NCI-H526 treated with DMSO at 0.1 percent for 48 hours (cell line): ENCODE measurements around the gene THRAP3.

Experiments used
- DNase-seq: peaks from one replicate; lab custom pipeline; 2025; lab: John Stamatoyannopoulos, UW

Gene THRAP3

DNA sequence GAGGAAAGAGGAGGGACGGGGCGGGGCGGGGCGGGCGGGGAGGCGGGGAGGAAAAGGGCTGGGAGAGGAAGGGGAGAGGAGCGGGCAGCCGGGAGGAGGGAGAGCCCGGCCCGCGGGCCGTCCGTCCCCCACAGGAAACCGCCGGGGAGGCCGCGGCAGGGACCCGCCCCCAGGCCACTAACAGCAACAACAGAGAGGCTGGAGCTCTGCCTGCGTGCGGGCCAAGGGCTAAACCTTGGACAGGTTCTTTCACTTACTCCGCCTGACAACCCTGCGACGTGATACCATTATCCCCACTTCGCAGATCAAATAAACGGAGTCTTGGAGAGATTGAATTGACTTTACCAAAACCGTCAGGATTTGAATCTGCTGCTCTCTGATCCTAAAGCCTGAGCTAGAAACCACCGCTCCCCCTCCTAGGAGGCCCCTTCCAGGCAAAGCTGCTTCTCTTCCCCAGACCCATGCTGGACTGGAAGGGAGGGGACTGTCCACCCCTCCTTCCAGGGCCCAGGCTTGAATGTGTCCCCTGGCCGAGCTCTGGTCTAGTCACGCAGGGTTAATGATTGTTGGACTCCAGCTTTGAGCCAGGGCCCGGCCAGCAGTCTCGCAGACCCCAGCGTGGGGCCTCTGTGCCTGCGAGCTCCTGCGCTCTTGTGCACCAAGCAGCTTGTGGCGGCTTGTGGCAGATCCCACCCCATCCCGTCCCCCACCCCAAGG lies 99.6 kb downstream of the THRAP3 start, which contains the start of gene EVA1B:
TSS of gene EVA1B (minus strand) at position 10 of the 717 bp plus-strand sequence. CDS start 608 bp downstream, outside the sequence.
- DNase-seq, result no peak

DNA sequence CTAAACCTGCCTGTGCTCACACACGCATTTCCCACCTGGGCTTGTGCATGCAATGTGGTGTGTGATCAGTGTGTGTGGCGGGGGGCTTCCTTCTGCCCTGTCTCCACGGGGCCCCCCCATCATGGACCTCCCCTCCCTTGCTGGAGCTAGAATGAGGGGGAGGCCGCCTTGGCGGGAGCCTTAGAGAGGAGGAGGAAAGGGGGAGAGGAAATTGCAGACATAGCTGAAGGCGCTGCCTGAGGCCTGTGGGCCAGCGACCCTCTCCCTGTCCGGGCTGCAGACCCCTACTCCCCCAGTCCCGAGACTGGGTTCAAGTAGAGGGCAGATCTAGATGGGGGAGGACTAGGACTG lies 100.1 kb downstream of the THRAP3 start:
- no peak for DNase-seq

DNA sequence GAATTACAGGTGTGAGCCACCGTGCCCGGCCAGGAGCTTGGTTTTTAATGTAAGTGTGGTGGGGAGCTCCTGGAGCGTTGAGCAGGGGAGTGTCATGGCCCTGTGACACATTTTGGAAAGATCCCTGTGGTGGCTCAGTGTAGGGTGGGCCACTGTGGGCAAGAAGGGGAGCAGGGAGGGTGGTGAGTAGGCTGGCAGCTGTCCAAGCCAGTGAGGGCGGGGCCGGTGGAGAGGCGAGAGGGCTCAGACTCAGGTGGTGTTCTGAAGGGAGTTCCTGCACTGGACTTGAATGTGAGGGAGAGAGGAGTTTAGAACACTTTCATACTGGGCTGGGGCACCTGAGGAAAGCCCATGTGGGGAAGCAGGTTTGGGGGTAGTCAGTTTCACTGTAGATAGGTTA lies 102.3 kb downstream of the THRAP3 start:
- DNase-seq, result no peak

DNA sequence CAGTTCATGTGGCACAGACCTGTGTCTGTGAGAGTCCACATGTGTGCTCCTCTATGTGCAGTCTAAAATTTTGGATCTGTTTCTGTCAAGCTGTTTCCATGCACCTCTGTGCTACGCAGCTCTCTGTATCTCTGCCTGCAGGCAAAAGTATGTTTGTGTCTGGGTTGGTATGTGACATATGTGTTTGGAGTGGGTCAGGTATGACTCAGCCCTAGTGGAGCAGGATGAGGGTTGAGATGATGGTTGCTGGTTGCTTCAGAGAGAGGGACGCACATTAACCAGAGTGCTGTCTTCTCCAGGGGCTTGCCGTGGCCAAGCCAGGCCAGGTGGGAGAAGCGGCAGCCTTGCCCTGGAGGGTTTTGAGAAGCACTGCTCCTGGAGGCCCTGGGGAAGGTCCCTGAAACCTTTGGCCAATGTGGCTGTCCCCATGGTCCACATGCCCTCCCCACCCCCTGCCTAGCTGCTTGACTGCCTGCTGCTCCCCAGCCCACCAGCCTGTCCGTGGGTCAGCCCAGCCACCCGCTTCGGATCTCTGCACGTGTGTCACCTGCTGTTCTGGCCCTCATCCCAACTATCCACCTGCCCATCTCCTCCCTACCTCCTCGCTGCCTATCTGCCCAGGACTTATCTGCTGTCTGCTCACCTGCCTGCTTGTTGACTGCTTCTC lies 103.3 kb downstream of the THRAP3 start:
- no peak for DNase-seq

DNA sequence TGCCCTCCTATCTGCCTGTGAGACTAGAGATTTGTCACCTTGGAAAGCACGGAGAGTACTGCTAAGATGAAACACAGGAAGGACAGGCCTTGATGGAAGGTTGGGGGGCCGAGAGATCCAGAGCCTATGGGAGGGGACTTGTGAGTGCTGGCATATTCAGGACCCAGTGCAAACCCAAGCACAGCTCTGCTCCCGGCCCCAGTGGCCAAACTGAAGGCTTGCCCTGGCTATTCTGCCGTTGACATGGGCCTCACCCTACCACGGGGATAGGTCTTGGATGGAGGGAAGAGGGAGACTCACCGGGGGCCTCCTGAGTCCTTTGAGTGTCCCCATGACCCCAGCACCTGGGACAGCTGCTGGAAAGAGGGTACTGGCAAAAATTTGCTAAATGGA lies 103.8 kb downstream of the THRAP3 start:
- DNase-seq, result no peak

DNA sequence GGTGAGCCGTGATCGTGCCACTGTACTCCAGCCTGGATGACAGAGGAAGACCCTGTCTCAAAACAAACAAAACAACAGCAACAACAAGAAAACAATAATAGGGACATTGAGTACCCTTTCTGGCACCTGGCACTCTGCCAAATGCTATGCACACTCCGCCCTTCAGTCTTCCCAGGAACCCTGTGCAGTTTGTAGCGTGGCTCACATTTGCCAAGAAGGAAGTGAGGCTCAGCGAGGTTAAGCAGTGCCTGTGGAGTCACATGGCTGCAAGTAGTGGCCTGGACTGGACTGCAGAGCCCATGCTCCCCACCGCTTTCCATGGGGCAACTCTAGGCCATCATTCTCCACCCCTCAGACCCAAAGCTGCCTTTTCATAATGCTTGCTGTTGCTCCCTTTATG lies 104.5 kb downstream of the THRAP3 start:
- DNase-seq, result no peak

DNA sequence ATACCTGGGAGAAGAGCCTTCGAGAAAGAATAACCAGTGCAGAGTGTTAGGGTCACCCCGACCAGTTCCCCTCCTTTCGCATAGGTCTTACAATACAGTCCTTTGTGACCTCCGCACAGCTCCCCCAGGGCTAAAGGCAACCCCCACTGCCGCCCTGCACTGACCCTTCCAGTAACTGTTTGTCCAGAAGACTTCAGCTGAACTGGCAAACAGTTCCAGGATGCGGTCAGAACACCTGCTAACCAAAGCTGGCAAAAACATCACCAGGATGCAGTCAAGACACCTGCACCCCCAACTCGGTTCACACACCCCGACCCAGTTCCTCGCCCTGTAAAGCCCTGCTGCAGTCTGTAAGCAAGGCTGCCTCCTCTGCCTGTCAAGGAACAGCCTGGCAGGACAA lies 105.6 kb downstream of the THRAP3 start:
- DNase-seq, result no peak

DNA sequence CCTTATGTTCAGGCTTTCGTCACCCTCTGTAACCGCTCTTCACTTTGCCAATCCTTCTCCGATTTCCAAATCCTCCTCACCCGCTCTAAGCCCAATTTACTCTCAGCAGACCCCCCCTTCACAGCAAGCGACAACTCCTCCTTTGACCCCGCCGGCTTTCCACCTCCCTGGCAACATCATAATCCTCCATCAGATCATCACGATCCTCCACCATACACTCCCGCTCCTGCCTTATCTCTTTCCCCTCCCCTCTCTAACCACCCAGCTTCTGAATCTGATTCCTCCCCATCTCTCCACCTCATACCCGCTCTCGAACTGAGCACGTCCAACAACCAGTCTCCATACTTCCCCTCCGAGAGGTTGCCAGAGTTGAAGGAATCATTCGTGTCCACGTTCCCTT lies 106.7 kb downstream of the THRAP3 start:
- no peak for DNase-seq

DNA sequence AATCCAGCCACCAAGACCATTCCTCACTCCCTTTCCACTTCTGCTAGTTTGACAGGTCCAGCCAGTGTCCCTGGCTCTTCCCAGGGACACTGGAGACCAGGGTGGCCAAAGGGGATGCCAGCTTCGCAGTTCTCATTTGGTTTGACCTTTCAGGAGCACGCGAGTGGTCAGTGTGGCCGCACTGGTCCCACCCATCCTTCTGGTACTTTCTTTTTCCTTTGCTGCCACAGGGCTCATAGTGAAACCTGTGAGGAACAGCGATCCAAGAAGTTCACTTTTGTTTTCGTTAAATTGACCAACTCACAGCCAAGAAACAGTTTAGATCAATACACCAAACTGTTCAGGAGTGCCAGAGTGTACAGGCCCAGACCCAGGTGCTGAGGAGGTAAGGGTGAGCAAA lies 113.6 kb downstream of the THRAP3 start:
- DNase-seq, result no peak

DNA sequence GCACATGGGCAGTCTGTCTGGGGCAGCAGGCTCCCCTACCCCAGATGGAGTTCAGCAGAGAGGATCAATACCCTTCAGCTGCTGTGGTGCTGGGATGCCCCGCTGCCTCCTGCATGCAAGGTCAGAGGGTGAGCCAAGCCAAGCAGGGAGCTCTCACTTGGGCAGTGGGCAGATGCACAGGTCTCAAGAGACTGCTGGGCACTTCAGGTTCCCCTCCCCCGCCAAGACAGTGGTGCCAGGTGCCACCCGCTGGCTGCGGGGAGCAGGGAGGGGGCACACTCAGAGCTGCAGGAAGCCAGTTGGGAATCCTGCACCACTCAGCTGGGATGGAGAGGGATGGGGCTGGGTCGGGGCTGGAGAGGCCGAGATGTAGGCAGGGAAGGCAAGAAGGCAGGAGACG lies 115.0 kb downstream of the THRAP3 start:
- no peak for DNase-seq

DNA sequence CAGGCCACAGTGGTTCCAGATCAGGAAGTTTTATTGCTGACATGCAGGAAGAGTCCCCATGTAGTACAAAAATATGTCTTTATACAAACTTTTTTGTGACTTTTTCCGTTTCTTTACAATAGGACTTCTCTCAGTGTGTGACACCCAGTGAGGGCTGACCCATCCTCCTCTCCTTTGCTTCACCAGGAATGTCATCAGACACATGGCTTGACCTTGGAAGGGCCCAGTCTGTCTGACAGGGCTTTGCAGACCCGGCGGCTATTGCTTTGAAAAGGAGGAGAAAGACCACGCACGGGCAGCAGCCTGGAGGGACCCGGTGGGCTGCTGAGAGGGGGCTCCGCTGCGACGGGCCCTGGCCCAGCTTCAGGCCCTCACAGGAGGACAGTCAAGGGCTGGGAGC lies 115.4 kb downstream of the THRAP3 start:
- no peak for DNase-seq

DNA sequence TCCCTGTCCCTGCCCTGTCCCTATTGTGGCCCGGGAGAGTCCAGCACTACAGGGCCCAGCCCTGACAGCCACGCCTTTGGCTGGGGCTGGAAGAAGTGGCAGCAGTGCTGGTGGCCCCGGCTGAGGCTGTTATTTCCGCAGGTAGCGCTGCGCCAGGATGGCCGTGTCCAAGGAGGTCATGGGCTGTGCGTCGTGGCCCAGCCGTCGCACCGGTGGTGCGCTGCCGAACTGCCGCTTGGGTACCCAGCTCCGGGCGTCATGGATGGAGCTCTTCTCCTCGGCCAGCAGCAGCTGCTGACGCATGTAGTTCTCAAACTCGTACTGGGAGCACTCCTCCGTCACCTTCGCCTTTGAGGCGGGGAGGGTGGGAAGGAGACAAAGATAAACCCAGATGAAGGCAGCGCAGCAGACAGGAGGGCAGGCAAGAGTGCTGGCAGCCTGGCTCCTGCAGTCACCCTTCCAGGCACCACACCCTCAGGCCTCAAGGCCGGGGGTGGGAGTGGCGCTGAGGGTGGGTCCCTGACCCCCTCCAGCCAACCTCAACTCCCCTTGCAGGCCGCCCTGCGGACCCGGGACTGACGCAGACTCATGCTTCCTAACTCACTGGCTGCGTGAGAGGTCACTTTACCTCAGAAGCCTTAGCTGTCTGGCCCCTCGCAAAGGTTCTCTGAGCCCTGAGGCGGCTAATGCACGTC lies 117.5 kb downstream of the THRAP3 start:
- DNase-seq, result no peak

DNA sequence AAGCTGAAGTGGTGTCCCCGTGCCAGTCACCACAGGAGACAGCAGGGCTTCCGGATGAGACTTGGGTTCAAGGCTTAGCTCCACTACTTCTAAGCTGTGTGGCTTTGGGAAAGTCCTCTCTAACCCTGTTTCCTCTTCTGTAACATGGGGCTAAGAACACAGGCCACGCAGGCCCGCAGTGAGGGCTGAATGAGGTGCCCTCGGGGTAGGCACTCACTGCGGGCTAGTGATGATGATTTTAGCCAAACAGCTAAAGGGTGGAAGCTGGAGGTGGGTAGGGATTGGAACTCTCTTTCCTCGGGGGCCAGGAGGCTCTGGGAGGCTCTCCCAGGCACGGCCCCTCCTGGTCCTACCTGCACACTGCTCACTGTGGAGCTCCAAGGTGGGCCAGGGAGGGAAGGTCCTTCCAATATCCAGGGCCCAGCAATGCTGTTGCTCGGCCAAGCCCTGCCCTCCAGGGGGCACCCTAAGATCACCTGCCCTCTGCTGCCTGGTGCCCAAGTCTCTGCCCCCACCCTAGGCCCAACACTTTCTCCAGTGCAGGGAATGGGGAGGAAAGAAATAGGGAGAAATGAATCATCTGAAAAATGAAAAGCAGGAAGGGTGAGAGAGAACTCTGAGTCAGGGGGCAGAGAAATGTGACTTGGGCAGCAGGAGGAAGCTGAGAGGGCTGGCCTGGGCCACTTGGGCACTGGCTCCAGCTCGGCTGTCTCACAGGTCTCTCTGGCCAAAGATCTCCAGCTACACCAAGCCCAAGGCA lies 118.4 kb downstream of the THRAP3 start:
- DNase-seq, result no peak

DNA sequence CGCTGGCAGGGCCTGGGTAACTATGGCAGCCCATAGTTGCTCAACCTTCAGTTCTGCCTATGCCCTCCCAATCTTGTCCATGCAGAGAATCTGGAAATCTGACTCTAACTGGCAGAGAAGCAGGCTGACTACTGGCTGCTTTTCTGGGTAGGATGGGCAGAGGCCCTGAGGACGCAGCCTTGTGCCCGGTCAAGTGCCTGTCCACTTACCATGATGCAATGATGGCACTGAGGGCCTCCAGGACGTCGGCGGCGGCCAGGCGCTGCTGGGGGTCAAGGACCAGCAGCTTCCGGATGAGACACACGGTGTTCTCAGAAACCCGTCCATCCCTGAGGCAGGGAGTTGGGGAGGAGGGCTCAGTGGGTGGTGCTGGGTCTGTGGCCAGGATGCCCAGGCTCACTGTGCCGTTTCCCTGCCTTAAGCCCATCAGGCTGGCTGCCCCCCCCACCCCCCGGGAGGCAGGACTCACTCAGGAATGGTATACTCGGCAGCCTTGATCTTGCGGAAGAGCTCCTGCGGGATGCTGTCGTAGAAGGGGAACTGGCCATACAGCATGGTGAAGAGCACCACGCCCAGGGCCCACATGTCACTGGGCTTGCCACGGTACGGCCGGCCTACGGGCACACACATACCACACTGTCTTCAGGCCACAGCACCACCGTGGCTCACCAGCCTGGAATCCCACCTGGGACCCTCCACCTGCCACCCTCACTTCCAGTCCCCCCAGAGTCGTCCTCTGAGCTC lies 119.6 kb downstream of the THRAP3 start:
- DNase-seq, result no peak

DNA sequence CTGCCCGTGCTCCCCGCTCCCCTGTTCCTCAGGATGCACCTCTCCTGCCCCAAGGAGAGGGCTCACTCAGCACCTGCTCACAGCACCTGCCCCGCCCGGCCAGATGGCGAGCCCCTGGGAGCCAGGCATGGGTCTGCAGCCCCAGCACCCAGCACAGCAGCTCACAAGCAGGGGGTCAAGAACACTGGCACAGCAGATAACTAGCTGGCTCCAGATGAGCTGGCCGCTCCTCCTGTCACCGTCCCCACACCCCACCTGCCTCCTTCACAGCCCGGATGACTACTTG lies 120.1 kb downstream of the THRAP3 start:
- DNase-seq, result no peak

DNA sequence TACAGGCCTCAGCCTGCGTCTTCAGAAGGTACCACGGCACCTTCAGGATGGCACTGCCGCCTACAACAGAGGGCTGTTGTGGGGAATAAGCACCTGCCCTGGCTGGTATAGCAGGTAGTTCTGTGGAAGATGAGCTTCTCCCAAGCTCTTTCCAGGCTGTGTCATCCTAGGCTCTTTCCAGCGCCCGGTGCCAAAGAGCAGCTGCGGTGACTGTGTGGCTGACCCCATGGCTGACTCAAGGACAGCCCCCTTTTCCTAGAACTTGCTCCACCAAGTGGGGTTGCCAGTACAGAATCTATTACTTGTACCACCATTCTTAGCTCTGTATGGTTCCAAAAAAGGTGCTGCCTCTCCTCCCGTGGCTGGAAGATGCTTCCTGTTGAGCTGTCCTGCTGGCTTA lies 121.1 kb downstream of the THRAP3 start:
- no peak for DNase-seq

DNA sequence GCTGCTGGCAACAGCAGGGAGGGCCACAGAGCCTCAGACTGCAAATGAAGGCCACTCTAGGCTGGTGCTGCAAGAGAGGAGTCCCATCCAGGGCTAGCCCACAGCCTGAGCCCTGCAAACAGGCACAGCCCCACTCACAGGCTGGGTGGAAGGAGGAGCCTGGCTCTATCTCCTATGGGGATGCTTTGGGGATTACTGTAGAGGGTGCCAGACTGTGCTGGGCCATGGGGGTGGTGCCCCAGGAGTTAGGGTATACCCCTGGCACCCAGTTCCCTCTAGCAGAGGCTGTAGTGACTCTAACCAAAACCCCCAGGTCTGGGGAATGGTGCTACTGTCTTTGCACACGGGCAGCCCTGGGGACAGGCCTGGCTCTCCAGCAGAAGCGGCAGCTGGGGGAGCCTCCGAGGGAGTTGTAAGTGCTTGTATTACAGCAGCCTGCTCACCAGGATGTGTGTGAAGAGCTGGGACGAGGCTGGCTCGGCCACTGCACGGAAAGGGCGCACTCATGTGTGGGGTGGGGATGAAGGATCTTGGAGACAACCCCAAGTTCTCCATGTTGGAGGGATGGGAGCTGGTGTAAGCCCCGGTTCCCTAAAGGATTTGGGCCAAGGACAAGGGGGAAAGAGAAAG lies 122.6 kb downstream of the THRAP3 start:
- DNase-seq, result no peak

DNA sequence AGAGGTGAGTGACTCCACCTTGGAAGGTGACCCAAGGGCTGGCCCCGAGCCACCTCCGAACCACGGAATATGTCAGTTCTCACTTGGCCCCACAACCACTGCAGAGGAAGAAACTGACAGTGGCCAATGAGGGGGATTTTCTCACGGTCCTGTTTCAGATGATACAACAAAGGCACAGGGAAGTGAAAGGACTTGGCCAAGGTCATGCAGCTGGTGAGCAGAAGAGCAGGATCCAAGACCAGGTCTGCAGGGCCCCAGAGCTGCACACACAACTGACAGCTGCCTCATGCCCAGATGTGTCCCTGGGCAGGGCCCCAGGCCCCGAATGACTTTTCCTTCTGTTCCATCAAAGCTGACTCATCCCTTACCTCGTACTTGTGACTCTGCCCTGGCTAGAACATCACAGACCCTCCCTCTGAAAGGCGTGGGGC lies 125.0 kb downstream of the THRAP3 start:
- no peak for DNase-seq

DNA sequence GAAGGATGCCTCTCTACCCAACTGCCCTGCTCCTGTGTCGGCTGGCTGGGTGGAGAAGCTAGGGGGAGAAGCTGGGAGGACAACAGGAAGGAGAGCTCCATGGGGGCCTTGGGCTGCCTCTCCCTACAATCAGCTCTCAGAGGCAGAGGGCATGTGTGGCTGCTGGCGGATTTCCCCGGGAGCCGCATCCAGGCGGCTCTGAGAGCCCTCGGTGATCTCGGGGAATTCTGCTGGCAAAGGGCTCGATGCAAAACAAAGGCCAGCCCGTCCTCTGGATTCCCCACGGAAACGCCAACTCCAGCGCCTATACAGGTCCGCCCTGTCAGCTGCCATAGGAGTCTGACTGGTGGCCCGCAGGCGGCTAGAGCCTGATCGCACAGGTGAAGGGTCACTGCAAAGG lies 125.6 kb downstream of the THRAP3 start:
- no peak for DNase-seq

DNA sequence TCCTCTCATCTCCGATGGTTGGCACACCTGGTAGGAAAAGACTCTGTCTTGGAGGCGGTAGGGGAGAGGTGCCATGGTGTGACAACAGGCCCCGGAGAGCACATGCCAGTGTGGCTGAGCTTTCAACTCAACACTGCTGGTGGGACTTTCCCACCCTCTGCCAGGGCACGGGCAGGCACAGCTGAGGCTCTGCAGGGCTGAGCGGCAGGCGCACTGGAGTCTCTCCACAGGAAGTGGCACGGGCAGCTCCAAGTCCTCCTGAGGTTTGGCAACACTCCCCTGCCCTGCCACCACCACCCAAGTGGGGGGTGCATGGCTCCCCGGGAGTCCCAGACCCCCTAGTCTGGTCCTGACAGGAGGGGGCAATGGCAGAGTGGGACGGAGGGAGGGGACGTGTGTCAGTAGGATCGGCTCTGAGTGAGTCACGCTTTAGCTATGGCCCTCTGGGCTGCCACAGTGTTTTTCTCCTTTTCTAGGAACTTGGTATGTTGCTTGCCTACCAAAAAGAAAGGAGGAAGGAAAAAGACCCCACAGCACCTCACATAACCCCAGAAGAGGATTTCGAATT lies 126.5 kb downstream of the THRAP3 start:
- no peak for DNase-seq
